ENCODE data around the gene C8A.

- TF ChIP-seq CTCF (IDR thresholded peaks at IDR 0.05) (no peak), POLR2A (IDR thresholded peaks at IDR 0.05) (no peak)
Measured at GRCh38 chr1:56933161-56933560, 78.6 kb downstream of the C8A start.

All from lower leg skin (tissue), 3 donors.